Measurements from ENCODE around the gene NACAD.

DNA sequence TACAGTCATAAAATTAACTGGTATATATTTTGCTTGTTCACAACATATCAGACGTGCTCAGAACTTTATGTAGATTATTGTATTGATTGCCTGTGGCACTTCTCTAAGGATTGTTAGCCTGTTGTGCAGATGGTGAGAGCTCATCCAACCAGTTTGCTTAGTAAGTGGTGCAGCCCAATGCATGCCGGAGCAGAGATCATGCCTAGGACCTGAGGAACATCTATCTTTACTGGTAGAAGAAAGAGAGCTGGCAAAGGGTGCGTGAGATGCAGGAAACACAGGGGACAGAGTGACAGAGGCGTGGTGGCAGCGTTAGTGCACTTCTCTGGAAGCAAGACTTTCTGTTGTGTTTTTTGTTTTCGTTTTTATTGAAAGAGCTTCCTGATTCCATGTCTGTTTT is 52.9 kb downstream of the NACAD start:
- TF ChIP-seq, protein P1, sequence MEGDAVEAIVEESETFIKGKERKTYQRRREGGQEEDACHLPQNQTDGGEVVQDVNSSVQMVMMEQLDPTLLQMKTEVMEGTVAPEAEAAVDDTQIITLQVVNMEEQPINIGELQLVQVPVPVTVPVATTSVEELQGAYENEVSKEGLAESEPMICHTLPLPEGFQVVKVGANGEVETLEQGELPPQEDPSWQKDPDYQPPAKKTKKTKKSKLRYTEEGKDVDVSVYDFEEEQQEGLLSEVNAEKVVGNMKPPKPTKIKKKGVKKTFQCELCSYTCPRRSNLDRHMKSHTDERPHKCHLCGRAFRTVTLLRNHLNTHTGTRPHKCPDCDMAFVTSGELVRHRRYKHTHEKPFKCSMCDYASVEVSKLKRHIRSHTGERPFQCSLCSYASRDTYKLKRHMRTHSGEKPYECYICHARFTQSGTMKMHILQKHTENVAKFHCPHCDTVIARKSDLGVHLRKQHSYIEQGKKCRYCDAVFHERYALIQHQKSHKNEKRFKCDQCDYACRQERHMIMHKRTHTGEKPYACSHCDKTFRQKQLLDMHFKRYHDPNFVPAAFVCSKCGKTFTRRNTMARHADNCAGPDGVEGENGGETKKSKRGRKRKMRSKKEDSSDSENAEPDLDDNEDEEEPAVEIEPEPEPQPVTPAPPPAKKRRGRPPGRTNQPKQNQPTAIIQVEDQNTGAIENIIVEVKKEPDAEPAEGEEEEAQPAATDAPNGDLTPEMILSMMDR (IDR thresholded peaks at IDR 0.05): no peak
- TF ChIP-seq POLR2A (IDR thresholded peaks at IDR 0.05): no peak
